ENCODE data around the gene LRRC2.

LRRC2 gene

GRCh38 chr3:46480491-46481195 is 85.5 kb downstream of the LRRC2 start:
- TF ChIP-seq, protein P1, sequence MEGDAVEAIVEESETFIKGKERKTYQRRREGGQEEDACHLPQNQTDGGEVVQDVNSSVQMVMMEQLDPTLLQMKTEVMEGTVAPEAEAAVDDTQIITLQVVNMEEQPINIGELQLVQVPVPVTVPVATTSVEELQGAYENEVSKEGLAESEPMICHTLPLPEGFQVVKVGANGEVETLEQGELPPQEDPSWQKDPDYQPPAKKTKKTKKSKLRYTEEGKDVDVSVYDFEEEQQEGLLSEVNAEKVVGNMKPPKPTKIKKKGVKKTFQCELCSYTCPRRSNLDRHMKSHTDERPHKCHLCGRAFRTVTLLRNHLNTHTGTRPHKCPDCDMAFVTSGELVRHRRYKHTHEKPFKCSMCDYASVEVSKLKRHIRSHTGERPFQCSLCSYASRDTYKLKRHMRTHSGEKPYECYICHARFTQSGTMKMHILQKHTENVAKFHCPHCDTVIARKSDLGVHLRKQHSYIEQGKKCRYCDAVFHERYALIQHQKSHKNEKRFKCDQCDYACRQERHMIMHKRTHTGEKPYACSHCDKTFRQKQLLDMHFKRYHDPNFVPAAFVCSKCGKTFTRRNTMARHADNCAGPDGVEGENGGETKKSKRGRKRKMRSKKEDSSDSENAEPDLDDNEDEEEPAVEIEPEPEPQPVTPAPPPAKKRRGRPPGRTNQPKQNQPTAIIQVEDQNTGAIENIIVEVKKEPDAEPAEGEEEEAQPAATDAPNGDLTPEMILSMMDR (IDR thresholded peaks at IDR 0.05; ENCODE audit: insufficient read depth, missing control alignments) = no peak
- DNase-seq (ENCODE audit: insufficient read length, low spot score) = no peak
- no peak for FAIRE-seq

GRCh38 chr3:46479696-46480095 is 86.4 kb downstream of the LRRC2 start:
- FAIRE-seq = no peak
- TF ChIP-seq, protein P1 (IDR thresholded peaks at IDR 0.05; ENCODE audit: insufficient read depth, missing control alignments) = no peak
- no peak for DNase-seq (ENCODE audit: insufficient read length, low spot score)

- DNase-seq (ENCODE audit: insufficient read length, low spot score) = no peak
- FAIRE-seq = no peak
- TF ChIP-seq, protein P1 (IDR thresholded peaks at IDR 0.05; ENCODE audit: insufficient read depth, missing control alignments) = no peak
These were observed 87.1 kb downstream of the LRRC2 start for GRCh38 chr3:46479021-46479420.

- FAIRE-seq (no peak), DNase-seq (ENCODE audit: insufficient read length, low spot score) (no peak)
- TF ChIP-seq, protein P1 (IDR thresholded peaks at IDR 0.05; ENCODE audit: insufficient read depth, missing control alignments) = no peak
These were observed 87.8 kb downstream of the LRRC2 start for GRCh38 chr3:46478341-46478740.

DNA sequence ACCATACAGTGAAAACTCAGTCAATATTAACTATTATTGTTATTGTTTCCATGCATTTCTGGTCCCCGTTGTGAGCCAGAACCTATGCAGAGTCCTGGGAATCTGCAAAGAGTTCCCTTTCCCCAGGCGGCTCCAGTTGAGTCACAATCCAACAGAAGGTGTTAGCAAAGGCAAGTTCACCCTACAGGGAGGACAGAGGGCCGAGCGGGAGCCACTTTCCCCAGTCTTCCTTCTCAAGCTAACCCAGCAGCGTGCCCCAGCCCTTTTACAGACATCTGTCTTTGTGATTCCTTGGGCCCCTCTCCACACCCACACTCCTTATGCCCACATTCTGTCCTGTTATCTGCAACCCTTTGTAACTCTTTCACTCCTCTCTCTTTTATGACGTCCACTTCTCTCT is 88.3 kb downstream of the LRRC2 start:
- TF ChIP-seq, protein P1 (IDR thresholded peaks at IDR 0.05; ENCODE audit: insufficient read depth, missing control alignments) = no peak
- DNase-seq (ENCODE audit: insufficient read length, low spot score) = no peak
- FAIRE-seq = no peak

DNA sequence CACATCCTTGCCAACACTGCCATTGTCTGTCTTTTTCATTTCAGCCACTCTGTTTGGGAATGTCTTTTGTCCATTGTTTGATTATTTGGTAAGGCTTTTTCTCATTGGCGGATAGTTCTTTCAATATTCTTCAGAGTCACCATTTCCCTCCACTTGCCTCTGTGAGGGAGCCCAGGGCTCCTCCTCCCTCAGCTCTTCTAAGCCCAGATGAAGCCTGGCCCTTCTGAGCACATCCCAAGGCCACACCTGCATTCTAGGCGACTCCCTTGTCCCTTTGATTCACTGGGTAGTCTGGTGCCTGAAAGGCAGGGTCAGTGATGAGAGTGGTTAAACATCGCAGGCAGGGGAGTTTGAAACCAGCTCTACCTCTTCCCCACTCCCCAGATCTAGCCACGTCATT is 89.0 kb downstream of the LRRC2 start:
- DNase-seq (ENCODE audit: insufficient read length, low spot score) = no peak
- TF ChIP-seq, protein P1 (IDR thresholded peaks at IDR 0.05; ENCODE audit: insufficient read depth, missing control alignments) = no peak
- FAIRE-seq = no peak

GRCh38 chr3:46472736-46473135 is 93.4 kb downstream of the LRRC2 start:
- TF ChIP-seq, protein P1 (IDR thresholded peaks at IDR 0.05; ENCODE audit: insufficient read depth, missing control alignments) = no peak
- no peak for DNase-seq (ENCODE audit: insufficient read length, low spot score)
- no peak for FAIRE-seq

Measured in D721Med (cell line).